GM19239 (cell line): ENCODE measurements around the gene HIVEP3.
A peak's percentile ranks its signal among the peaks of the same experiment; 100 is the strongest.

Source experiments
- DNase-seq: peaks from one replicate; pipeline ENCODE4 v3.0.0; 2011; ENCODE audit warnings: low spot score; ENCODE audit not compliant: insufficient read length
- FAIRE-seq: peaks from 2 replicates; lab custom pipeline; 2011; peaks lifted over from hg19 to GRCh38; lab: Jason Lieb, UNC

The HIVEP3 gene

DNA sequence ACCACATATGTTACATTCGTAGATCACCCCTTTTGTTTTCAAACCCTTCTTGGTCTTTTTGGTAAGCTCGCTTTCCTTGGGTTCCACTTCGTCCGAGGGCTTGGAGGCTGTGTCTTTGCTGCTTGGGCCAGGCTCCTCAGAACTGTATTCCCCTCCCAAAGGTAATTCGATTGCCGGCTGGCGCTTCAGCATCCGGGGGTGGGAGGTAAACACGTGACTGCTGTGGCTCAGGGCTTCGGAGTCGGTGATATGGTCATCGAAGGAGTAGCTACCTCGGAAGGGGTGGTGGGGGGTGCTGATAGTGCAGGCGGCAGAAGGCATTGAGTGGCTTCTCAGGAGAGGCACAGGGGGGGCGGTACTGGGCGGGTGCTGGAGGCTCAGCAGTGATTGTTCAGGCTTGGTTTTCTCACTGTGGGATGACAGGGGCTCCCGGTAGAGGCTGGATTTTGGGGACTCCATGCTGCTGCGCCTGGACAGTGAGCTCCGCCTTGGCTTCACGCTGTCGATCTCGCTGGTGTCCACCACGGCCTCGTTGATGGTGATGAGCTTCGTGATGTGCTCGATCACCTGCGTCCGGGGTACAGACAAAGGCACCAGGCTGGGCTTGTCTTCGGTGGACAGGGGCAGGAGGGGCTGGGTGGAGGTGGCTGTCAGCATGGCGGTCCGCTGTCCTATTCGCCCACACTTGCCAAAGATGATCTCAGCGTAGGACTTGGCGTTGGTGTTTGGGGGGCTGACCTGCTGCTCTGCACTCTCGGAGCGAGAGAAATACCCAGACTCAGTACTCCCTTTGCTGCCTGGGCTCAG, 335.7 kb downstream of the HIVEP3 start:
- DNase-seq: no peak
- FAIRE-seq: no peak

DNA sequence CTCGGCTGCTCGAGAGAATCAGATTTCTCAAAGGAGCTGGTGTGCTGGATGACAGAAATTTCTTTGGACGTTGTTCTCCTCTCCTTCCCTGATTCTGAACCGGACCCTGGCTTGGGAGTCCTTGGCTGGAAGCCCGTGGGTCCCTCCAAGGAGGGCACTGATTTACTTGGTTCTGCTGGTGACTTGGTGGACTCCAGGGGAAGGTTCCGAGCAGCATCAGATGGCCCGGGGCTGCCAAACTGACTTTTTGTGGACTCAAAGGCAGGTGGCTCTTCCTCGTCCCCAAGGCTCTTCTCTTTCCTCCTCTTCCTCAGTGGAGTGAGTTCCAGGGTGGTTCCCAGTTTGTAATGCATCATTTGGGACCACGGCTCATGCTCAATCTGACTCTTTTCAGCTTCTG, 336.4 kb downstream of the HIVEP3 start:
- FAIRE-seq: no peak
- DNase-seq: no peak

DNA sequence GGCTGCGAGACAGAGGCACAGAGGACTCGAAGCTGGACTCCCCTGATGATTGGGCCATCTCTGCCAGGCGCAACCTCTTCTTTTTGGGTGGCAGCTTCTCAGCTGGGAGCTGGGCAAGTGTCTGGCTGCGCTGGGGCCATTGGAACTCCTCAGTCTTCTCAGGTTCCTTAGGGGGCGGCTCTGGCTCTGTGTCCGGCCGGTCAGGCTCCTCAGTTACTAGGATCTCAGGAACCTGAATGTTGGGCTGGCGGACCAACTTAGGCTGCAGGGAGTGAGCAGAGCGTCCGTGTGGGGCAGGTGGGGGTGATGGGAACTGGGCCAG, 336.8 kb downstream of the HIVEP3 start:
- FAIRE-seq (no peak), DNase-seq (no peak)

DNA sequence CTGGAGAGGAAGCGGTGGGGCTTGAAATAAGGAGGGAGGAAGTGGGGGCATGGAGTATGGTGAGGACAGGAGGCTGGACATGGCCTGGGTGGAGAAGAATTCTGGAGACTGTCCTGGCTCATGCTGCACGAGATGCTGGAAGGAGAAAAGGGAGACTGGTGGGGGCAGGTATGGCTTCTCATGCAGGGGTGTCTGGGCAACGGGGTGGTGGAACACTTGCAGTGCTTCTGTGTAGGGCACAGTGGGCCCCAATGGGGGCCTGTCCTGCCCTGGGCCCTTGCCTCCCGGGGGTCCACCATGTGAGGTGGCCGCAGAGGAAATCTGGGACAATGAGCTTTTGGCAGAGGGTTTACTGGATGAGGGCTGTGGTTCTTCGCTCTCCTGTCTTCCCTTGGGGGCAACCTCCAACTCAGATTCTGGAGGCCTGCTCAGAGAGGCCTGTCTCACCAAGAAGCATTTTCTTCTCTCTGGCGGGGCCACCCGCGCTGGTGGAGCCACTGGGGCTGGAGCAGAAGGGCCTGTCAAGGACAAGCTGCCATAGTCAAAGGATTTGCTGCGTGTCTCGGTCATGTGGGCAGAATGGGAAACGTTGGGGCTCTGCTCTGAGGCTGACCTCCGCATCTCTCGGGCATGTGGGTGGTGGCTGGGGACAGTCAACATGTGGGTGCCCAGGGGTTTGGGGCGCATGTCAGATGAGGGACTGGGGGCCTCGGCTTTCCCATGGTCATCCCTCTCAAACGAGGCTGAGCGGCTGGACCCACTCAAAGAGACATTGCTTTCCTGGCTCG, 337.3 kb downstream of the HIVEP3 start:
- DNase-seq: no peak
- FAIRE-seq: no peak

DNA sequence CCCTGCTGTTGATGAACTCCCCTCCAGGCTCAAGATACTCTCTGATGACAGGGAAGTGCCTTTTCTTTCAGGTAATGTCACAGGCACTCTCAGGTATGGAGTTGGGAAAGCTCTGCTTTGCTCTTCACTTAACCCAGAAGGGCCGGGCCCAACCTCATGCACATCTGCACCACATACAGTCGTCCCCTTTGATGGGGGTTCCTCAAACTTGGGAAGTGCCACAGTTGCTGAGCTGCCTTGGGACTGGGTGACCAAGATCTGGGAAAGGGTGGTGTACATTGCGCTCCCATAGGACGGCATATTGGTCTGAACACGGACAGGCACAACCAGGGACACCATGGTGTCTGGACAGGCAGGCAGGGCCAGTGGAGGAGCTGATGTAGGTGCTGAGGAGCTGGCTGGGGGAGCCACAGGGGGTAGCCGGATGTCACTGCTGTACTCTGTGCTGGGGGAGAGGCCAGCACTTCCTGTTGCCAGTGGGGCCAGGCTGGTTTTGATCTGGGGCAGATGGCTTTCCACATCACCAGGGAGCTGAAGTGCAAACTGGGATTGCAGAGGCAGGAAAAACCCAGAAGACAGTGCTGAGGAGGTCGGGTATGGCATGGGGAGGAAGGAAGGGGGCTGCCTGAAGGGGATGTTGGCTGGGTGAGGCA, 338.1 kb downstream of the HIVEP3 start:
- DNase-seq (no peak), FAIRE-seq (no peak)

DNA sequence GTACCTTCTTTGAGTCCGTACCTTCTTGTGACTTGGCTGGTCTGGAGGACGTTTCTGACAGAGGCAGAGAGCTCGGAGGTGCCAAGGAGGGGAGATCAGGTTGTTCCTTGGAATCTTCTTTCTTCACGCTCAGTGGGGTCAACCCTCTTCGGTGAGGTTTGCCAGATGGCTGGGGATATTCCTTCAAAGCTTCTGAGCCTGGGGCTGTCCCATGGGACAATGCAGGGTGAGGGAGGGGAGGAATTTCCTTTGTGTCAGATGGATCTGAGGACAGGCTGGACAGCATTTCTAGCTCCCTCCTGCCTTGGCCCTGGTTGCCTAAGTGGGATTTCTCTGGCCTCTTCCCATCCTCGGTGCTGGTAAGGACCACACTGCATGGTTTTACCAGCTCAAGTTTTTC, 338.7 kb downstream of the HIVEP3 start:
- FAIRE-seq (no peak), DNase-seq (no peak)

DNA sequence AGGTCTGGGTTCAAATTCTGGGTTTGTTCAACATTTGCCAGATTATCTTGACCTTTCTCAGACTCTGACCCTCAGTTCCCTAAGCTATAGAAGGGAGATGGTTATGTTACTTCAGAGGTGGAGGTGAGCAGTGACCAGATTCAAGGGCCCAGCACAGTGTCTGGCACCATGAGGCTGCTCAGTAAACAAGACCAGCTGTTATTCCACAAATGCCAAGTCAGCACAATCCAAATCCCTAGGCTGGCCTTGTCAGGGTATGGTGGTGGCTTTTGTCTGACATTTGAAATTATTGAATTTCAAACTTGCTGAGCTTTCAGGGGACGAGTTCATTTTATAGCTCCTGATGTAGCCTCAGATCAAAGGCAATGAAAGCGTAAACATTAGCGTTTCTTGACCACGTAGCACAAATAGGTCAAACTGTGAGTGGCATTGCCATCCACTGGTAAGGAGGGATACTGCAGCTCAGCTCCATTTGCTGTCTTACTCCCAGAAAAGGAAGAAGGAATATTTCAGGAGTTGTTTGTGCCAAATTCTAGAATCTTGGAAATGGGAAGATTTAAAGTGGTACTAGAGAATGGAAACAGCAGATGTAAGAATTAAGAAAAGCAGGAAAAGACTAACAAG, 339.9 kb downstream of the HIVEP3 start:
- DNase-seq: no peak
- no peak for FAIRE-seq

DNA sequence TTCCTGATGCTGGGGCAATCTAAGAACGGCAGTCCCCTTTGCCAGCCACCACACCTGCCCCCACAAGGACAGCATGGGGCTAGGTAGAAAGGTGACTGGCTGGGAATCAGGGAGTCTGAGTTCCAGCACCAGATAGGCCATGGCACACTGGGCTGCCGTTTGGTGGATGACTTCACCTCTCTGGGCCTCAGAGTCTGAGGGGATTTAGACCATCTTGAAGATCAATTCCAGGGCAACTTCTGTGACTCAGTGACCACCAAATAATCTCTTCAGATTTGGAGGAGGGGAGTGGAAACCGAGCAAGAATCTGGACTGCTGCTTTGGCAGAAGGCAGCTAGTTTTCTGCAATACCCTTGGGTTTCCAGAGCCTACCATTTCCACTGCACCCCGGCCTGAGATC, 342.1 kb downstream of the HIVEP3 start:
- FAIRE-seq: no peak
- no peak for DNase-seq

DNA sequence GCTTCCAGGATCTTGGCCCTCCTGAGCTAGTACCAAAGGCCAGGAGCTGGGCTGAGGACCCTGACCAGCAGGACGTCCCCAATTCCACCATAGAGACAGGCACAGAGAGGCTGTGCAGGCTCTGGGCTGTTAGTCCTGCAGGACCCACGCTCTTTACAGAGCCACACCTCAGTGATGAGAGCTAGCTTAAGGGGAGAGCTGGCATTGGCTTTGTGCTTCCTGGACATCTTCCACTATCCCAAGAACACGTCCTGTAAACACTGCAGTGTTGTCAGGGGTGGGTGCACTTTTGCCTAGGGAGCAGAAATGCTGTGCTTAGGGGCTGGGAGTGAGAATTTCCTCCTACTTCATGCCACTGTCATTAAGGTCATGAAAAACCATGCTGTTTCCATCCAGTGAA, 342.5 kb downstream of the HIVEP3 start:
- DNase-seq (no peak), FAIRE-seq (no peak)

DNA sequence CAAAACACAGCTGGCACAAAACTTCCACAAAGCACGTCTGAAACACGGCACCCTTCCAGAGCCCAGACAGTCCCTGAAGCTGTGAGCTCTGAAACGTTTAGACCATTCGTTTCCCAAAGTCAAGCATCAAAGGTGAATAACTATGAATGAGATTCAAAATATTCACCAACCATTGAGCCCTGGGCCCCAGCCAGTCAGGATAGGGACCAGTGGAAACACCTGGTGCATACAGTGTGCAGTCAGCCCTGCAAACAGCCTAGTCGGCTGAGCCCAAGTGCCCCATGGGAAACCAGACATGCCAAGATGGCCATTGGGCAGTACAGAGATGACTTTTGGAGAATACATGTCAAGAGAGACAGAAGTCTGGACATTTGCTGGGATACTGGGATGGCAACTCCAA, 343.9 kb downstream of the HIVEP3 start:
- no peak for DNase-seq
- FAIRE-seq: peak; percentile 76

DNA sequence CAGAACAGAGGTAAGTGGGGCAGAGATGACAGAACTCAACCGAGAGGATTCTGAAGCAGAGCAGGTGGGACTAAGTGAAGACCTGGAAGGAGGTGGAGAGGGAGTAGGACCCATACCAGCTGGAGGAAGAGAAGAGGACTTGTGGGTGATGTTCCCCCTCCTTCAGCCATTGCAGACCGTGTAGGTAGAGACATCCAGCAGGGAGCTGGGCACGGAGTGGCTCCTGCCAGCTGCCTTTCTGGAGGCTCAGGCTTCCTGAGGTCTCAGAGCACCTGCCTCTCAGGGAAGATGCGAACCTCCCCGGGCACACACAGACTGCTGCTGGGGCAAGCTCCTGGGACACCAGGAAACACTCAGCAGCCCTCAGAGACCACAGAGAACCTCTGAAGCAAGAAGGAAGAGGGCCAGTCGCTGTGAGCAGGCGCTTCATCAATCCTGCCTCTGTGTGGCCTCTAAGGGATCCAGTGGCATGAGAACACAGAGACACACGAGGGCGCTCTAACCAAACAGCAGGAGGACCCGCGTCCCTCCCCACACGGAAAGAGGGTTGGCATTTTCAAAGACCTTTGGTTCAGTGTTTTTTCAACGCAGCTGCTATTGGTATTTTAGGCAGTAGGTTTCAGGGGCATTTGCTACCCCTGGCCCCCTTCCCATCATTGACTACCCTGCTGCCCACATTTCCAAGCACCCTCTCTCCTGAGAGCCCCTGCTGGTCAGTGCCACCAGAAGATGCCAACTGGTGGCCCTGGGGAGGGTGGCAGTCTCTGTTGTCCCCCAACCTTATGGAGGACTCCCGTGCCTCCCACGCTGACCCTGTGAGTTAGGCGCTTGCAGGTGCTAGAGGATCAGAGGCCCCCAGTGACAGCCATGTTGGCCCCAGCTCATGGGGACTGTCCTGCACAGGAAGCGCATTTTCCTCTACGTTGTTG, 344.7 kb downstream of the HIVEP3 start:
- FAIRE-seq (peak; percentile 92), DNase-seq (peak; percentile 80)

DNA sequence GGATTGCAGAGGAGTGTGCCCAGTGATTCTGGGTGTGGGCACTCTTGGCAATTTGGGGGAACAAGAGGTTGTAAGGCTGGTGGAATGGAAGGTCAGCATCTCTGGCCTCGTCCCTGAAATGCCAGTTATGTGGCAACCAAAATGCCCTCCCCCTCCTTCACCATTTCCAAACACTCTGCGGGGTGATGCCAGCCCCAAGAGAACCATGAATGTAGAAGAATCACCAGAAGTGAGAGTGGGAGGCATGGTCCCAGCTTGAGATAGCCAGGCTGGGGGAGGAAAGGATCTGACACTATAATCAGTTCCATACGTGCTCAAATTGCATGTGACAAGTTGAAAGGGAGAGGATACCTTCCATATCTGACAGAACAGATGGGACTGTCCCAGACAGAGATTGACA, 345.5 kb downstream of the HIVEP3 start:
- no peak for DNase-seq
- no peak for FAIRE-seq

DNA sequence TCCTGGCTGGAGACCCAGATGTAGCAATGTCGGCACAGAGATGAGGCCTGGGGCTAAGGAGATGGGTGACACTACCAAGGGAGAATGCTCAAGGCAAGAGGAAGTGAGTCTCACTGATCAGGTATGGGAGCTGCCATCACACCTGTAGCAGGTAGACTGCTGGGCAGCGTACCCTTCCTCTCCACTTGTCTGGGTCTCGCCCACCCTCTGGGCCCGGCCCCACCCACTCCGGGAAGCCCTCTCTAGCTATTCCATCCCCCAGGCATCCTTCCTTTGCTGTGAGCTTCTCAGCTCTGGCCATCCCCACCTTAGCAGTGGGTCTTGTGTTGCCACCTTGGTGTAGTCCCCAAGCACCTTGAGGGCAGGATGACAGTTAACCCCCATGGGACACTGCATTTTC, 346.5 kb downstream of the HIVEP3 start:
- DNase-seq: no peak

DNA sequence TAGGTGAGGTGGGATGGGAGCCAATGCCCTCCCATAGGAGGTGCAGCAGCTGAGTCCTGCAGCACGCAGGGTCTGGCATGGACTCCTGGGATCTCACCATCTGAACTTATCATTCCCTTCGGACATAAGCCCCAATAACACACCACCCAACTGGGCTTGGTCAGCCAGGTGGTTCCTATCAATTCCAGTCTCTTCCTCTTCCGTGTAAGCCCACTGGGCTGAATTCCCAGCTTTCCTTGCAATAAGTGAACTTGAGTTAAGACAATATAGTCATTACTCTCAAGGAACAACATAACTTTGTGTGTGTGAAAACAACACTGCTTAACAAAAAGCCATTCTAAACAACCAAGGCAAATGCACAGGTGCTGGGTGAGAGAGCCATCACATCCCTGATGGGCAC, 347.7 kb downstream of the HIVEP3 start:
- DNase-seq (no peak), FAIRE-seq (no peak)

More for the DNA sequence above, 346.5 kb downstream of the HIVEP3 start:
- no peak for FAIRE-seq

DNA sequence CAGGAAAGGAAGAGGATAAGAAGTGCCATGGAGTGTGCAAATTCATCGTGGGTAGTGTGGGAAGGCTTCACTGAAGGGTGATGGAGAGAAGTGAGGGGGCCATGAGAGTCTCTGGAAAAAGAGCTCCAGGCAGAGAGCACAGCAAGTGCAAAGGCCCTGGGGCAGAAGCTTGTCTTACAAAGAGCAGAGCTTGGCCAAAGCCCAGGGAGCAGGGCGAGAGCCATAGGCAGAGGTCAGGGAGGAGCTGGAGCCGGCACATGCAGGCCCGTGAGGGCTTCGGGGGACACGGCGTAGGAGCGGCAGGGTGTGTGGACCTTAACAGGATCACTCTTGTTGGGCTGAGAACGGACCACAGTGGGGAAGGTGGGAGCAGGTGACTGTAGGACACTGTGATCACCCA, 350.5 kb downstream of the HIVEP3 start:
- FAIRE-seq: no peak

DNA sequence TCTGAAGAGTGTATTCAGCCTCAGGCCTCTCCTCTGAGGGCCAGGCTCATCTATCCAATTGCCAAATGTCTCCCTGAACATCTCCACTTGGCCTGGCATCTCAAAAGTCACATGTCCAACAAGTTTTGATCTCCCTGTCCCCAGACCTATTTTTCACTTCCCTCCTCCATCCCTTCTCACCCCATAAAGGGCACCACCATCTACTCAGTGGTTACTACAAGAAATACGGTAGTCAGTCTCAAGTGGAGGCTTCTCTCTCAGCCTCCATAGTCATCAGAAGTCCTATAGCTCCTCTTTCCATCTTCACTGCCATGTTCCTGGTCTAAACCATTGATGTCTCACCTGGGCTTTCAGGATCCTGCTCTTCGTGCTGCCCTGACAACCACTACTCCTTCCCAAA, 351.8 kb downstream of the HIVEP3 start:
- FAIRE-seq (no peak), DNase-seq (no peak)

More for the DNA sequence above, 350.5 kb downstream of the HIVEP3 start:
- no peak for DNase-seq

DNA sequence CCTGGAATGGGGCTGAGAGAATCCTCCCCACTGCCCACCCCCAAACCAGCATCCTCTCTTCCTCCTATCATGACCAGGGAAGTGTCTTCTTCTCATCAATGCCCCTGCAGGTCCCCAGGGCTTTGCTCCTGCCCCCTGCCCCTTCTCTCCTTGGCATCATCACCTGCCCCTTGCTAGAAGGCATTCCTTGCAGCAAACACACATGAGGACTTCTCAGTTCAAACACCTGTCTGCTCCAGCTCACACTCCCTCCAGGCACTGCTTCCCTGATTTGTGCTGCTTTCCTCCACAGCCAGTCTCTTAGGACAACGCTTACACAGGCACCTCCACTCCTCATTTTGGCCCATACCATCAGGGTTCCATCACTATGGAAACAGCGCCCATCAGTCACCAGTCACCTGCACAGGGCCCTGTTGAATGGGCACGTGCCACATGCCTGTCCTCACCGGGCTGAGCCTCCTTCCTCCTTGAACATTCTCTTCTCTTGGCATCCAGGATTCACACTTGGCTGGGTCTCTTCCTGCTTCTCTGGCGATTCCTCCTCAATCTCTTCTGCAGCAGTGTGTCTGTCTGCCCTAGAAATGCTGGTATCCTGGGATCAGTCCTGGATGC, 352.3 kb downstream of the HIVEP3 start:
- no peak for FAIRE-seq
- no peak for DNase-seq

DNA sequence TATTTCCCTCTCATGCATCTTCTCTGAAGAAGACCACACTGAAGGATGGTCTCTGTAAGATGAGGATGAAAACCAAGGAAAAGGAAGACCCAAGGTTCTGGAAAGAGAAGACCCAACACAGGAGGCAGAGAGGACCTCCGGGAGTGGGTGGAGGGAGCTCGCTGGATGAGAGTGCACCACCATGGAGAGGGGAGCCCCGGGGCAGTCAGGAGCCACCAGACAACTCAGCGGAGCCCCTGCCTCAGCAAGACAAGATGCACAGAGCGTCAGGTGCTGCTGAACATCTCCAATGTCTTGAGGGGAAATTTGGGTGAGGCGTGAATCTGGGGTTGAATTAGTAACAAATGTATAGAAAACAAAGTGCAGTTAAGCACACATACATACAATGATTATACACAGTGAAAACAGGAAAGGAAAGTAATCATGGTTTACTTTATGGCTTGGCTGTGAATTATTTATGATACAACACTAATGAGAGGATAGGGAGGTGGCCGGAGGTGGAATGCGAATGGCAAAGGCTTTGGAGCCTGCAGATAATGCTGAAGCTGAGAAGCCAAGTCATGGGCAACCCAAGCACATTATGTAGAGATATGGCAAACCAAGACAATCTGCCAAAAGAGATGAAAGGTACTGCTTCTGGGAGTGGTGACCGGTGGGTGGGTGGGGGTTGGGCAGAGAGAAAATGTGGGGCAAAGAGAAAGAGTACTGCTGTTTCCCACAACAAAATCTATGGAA, 353.8 kb downstream of the HIVEP3 start:
- DNase-seq (no peak), FAIRE-seq (no peak)

DNA sequence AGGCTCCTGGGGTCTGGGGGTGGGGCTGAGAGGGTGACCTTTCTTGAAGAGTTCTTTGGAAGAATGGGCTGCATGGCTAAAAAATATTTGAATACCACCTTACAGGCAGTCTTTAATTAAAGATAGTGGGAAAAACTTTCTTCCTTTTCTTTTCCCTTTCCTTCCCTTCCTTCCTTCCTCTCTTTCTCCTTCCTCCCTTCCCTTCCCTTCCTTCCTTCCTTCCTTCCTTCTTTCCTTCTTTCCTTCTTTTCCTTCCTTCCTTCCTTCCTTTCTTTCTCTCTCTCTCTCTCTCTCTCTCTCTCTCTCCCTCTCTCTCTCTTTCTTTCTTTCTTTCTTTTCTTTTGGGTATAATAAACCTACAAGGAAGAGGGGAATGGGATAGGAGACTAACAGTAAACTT, 356.4 kb downstream of the HIVEP3 start:
- DNase-seq (no peak), FAIRE-seq (no peak)
